Activated T-cell treated with anti-CD3 and anti-CD28 coated beads for 48 hours (primary cell): ENCODE measurements around the gene C2orf81.
"Not testable (repeated sequence)": the region's sequence is repeated elsewhere in the genome, so short reads cannot be mapped to it uniquely, and the experiment has no call there.

Experiments
- DNase-seq: peaks from one replicate; pipeline ENCODE4 v3.0.0-alpha.2; 2020; ENCODE audit warnings: low read depth

Gene C2orf81

GRCh38 chr2:74442483-74443297 is 21.3 kb upstream of the C2orf81 start:
- DNase-seq: not testable (repeated sequence)

GRCh38 chr2:74441690-74442482 is 20.5 kb upstream of the C2orf81 start, which contains the start of gene RTKN:
TSS of gene RTKN (minus strand) at chr2:74441937. CDS start at chr2:74441816, 121 bp downstream.
- no peak for DNase-seq

- DNase-seq: no peak
These were observed 19.8 kb upstream of the C2orf81 start for GRCh38 chr2:74441170-74441689.

GRCh38 chr2:74440378-74441169 is 19.2 kb upstream of the C2orf81 start:
- peak; percentile 63 for DNase-seq

GRCh38 chr2:74439803-74440377 is 18.5 kb upstream of the C2orf81 start:
- DNase-seq: no peak

- no peak for DNase-seq
These were observed 18.0 kb upstream of the C2orf81 start for GRCh38 chr2:74439373-74439772.

- no peak for DNase-seq
These were observed 16.8 kb upstream of the C2orf81 start for GRCh38 chr2:74438248-74438647.

- DNase-seq: no peak
These were observed 15.7 kb upstream of the C2orf81 start for GRCh38 chr2:74436848-74437695.

- DNase-seq: no peak
These were observed 14.8 kb upstream of the C2orf81 start for GRCh38 chr2:74436111-74436805.

GRCh38 chr2:74430502-74430901 is 9.1 kb upstream of the C2orf81 start:
- DNase-seq: no peak

GRCh38 chr2:74429487-74430451 is 8.3 kb upstream of the C2orf81 start:
- DNase-seq: no peak

GRCh38 chr2:74428675-74429074 is 7.3 kb upstream of the C2orf81 start:
- no peak for DNase-seq

- no peak for DNase-seq
These were observed 6.1 kb upstream of the C2orf81 start for GRCh38 chr2:74427551-74427950.

- DNase-seq: no peak
These were observed 4.9 kb upstream of the C2orf81 start for GRCh38 chr2:74426181-74426758.

GRCh38 chr2:74425523-74425922 is 4.1 kb upstream of the C2orf81 start:
- no peak for DNase-seq

- DNase-seq: no peak
These were observed 3.6 kb upstream of the C2orf81 start for GRCh38 chr2:74424995-74425406.

GRCh38 chr2:74424139-74424992 is 2.9 kb upstream of the C2orf81 start:
- DNase-seq: no peak
